IPS DF 6.9 (cell line): ENCODE data around the gene CCHCR1.
"Not testable (repeated sequence)": the region's sequence is repeated elsewhere in the genome, so short reads cannot be mapped to it uniquely, and the experiment has no call there.

Source experiments
- DNase-seq: peaks from one replicate; pipeline ENCODE4 v3.0.0-alpha.2; 2013; ENCODE audit warnings: low read depth, low spot score
- H3K27ac ChIP-seq: one replicate; pipeline ENCODE4 v1.5.1; 2013; ENCODE audit warnings: low read length, control low read depth
- H3K27me3 ChIP-seq: 2 replicates; pipeline ENCODE4 v1.6.1; 2013; ENCODE audit warnings: mild to moderate bottlenecking, low read length; ENCODE audit not compliant: control insufficient read depth, insufficient read depth
- H3K36me3 ChIP-seq: 2 replicates; pipeline ENCODE4 v1.6.1; 2013; ENCODE audit warnings: low read length; ENCODE audit not compliant: control insufficient read depth, insufficient read depth
- H3K4me1 ChIP-seq: 2 replicates; pipeline ENCODE4 v1.6.1; 2013; ENCODE audit warnings: low read length; ENCODE audit not compliant: control insufficient read depth, insufficient read depth
- H3K4me3 ChIP-seq: 2 replicates; pipeline ENCODE4 v1.5.1; 2013; ENCODE audit warnings: mild to moderate bottlenecking, low read length
- H3K9me3 ChIP-seq: 2 replicates; pipeline ENCODE4 v1.6.1; 2013; ENCODE audit warnings: low read length, inconsistent platforms; ENCODE audit not compliant: control insufficient read depth, insufficient read depth
- WGBS: extraction: QIAGEN DNeasy Blood & Tissue Kit; methylation state at CpG from one replicate; pipeline ENCODE4 v1.1.7; 2013; ENCODE audit warnings: mixed read lengths, missing lambda C conversion rate; ENCODE audit not compliant: insufficient read length, insufficient coverage; 5-methylcytosine and 5-hydroxymethylcytosine counted together

Gene CCHCR1

GRCh38 chr6:31195308-31195979 lies 37.8 kb upstream of the CCHCR1 start:
- H3K9me3 ChIP-seq, DNase-seq, H3K27ac ChIP-seq, H3K4me3 ChIP-seq, H3K27me3 ChIP-seq, H3K36me3 ChIP-seq, H3K4me1 ChIP-seq: not testable (repeated sequence)
- WGBS = no CpG with 5 or more reads among the region's 41 CpGs

GRCh38 chr6:31194061-31194834 lies 36.6 kb upstream of the CCHCR1 start:
- H3K9me3 ChIP-seq = no peaks in the 10 kb centered on the region
- WGBS = no CpG with 5 or more reads among the region's 6 CpGs
- no peak overlapping the region for H3K4me3 ChIP-seq
- no peaks in the 10 kb centered on the region for H3K4me1 ChIP-seq
- no peak overlapping the region for H3K27ac ChIP-seq
- H3K36me3 ChIP-seq = no peaks in the 10 kb centered on the region
- DNase-seq = no peak
- H3K27me3 ChIP-seq = no peaks in the 10 kb centered on the region

- H3K36me3 ChIP-seq = no peaks in the 10 kb centered on the region
- no peaks in the 10 kb centered on the region for H3K9me3 ChIP-seq
- no peaks in the 10 kb centered on the region for H3K27me3 ChIP-seq
- no peak for DNase-seq
- H3K4me1 ChIP-seq = no peaks in the 10 kb centered on the region
- no peak overlapping the region for H3K4me3 ChIP-seq
- no CpG with 5 or more reads among the region's 8 CpGs for WGBS
- H3K27ac ChIP-seq = no peak overlapping the region
Measured at GRCh38 chr6:31193206-31193605, 35.6 kb upstream of the CCHCR1 start.

GRCh38 chr6:31192431-31193105 lies 35.0 kb upstream of the CCHCR1 start:
- H3K36me3 ChIP-seq, H3K27me3 ChIP-seq, H3K4me3 ChIP-seq, H3K9me3 ChIP-seq, DNase-seq, H3K27ac ChIP-seq, H3K4me1 ChIP-seq: not testable (repeated sequence)
- WGBS = no CpG with 5 or more reads among the region's 10 CpGs

- H3K9me3 ChIP-seq = no peaks in the 10 kb centered on the region
- H3K4me3 ChIP-seq = no peak overlapping the region
- WGBS = no CpG with 5 or more reads among the region's 4 CpGs
Measured at GRCh38 chr6:31190488-31190887, 32.9 kb upstream of the CCHCR1 start.

GRCh38 chr6:31189223-31189622 lies 31.6 kb upstream of the CCHCR1 start:
- not testable (repeated sequence) for DNase-seq, H3K4me3 ChIP-seq, H3K4me1 ChIP-seq, H3K27me3 ChIP-seq, H3K27ac ChIP-seq, H3K36me3 ChIP-seq, H3K9me3 ChIP-seq
- no CpG with 5 or more reads among the region's 3 CpGs for WGBS

More at GRCh38 chr6:31190488-31190887, 32.9 kb upstream of the CCHCR1 start:
- Histone ChIP-seq H3K27ac (no peak overlapping the region), H3K4me1 (no peaks in the 10 kb centered on the region), H3K36me3 (no peaks in the 10 kb centered on the region), H3K27me3 (no peaks in the 10 kb centered on the region)
- DNase-seq = no peak

- Histone ChIP-seq H3K27ac (no peak overlapping the region), H3K27me3 (no peaks in the 10 kb centered on the region), H3K4me1 (0 out of 2 replicates have a peak, but pooled peaks cover 2% of the 10 kb centered on the region), H3K4me3 (no peak overlapping the region), H3K36me3 (no peaks in the 10 kb centered on the region), H3K9me3 (no peaks in the 10 kb centered on the region)
- no CpG with 5 or more reads among the region's 5 CpGs for WGBS
- no peak for DNase-seq
Measured at GRCh38 chr6:31187780-31188194, 30.2 kb upstream of the CCHCR1 start.

GRCh38 chr6:31186052-31186734 lies 28.6 kb upstream of the CCHCR1 start:
- Histone ChIP-seq H3K27ac (no peak overlapping the region), H3K4me3 (no peak overlapping the region), H3K4me1 (0 out of 2 replicates have a peak, but pooled peaks cover 2% of the 10 kb centered on the region), H3K9me3 (no peaks in the 10 kb centered on the region), H3K36me3 (no peaks in the 10 kb centered on the region), H3K27me3 (no peaks in the 10 kb centered on the region)
- no CpG with 5 or more reads among the region's 24 CpGs for WGBS
- DNase-seq = no peak

- not testable (repeated sequence) for H3K9me3 ChIP-seq, DNase-seq, H3K27ac ChIP-seq, H3K4me3 ChIP-seq, H3K36me3 ChIP-seq, H3K27me3 ChIP-seq, H3K4me1 ChIP-seq
- no CpG with 5 or more reads among the region's 4 CpGs for WGBS
Measured at GRCh38 chr6:31185695-31186051, 28.1 kb upstream of the CCHCR1 start.

GRCh38 chr6:31183859-31184258 lies 26.3 kb upstream of the CCHCR1 start:
- DNase-seq, H3K9me3 ChIP-seq, H3K4me3 ChIP-seq, H3K4me1 ChIP-seq, H3K36me3 ChIP-seq, H3K27ac ChIP-seq, H3K27me3 ChIP-seq: not testable (repeated sequence)
- no CpG with 5 or more reads among the region's 6 CpGs for WGBS
